ENCODE results near the gene SPATA31C1.
"Not testable (repeated sequence)": the region's sequence is repeated elsewhere in the genome, so short reads cannot be mapped to it uniquely, and the experiment has no call there.

DNA sequence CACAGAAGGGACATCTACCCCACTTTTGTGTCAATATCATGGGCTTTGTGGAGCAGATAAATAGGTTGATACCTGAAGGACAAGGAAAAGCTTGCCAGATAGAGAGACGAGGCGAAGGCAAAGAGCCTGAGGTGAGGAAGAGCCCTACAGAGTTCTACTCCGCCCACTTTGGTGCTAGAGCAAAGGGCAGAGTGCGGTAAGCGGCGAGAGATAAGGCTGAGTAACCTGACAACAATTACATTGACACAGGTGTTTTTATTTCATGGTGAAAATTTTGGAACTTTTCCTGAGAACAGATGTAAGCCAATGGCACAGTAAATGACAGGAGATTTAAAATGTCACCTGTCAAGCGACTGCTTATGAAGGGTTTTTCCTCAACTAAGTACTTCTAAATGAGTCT lies 16.7 kb downstream of the SPATA31C1 start:
- TF ChIP-seq CTCF (IDR thresholded peaks at IDR 0.05); EP300 (IDR thresholded peaks at IDR 0.05); POLR2A (IDR thresholded peaks at IDR 0.05; ENCODE audit: low read depth); POLR2AphosphoS5 (IDR thresholded peaks at IDR 0.05): not testable (repeated sequence)

All from esophagus muscularis mucosa (tissue), 4 donors.